ENCODE results near the gene RCAN3. TPM values are rescaled to one million over a fixed set of nuclear protein-coding genes. Genes with fewer than 3 reads are reported as not detected.
A peak's percentile ranks its signal among the peaks of the same experiment; 100 is the strongest.

The RCAN3 gene
- total RNA-seq, 1 donor from 2014 or later = 14.5 TPM

- Mint-ChIP-seq H3K9me3 (ENCODE audit: low read depth) (peaks cover 5% of the 10 kb centered on the region), H3K36me3 (ENCODE audit: low read depth) (no peaks in the 10 kb centered on the region), H3K27me3 (ENCODE audit: low read depth) (peaks cover 9% of the 10 kb centered on the region), H3K27ac (ENCODE audit: unreplicated experiment) (no peak overlapping the region), H3K4me1 (ENCODE audit: low read depth) (no peaks in the 10 kb centered on the region), H3K4me3 (ENCODE audit: unreplicated experiment) (no peak overlapping the region)
- TF ChIP-seq, protein P1, sequence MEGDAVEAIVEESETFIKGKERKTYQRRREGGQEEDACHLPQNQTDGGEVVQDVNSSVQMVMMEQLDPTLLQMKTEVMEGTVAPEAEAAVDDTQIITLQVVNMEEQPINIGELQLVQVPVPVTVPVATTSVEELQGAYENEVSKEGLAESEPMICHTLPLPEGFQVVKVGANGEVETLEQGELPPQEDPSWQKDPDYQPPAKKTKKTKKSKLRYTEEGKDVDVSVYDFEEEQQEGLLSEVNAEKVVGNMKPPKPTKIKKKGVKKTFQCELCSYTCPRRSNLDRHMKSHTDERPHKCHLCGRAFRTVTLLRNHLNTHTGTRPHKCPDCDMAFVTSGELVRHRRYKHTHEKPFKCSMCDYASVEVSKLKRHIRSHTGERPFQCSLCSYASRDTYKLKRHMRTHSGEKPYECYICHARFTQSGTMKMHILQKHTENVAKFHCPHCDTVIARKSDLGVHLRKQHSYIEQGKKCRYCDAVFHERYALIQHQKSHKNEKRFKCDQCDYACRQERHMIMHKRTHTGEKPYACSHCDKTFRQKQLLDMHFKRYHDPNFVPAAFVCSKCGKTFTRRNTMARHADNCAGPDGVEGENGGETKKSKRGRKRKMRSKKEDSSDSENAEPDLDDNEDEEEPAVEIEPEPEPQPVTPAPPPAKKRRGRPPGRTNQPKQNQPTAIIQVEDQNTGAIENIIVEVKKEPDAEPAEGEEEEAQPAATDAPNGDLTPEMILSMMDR (IDR thresholded peaks at IDR 0.05) = no peak
- DNase-seq (ENCODE audit: low spot score) = no peak
Measured at GRCh38 chr1:24584171-24584647, 81.6 kb downstream of the RCAN3 start.

DNA sequence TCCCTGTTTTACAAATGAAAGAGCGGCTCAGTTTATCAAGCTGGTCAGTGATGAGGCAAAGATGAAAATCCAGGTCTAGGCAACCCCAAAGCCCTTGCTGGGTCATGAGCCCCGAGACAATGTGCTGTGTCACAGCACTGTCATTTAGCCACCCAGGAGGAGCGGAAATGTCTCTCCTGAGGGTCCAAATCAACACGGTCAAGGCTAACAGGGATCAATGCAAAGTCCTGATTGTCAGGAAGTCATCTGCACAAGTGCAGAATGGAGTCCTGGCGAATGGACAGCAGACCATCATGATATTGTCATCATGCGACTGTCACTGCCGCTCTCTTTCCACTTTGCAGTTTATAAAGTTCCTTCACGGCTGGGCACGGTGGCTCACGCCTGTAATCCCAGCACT, 83.5 kb downstream of the RCAN3 start:
- Mint-ChIP-seq H3K27ac (ENCODE audit: unreplicated experiment) (no peak overlapping the region), H3K4me1 (ENCODE audit: low read depth) (no peaks in the 10 kb centered on the region), H3K4me3 (ENCODE audit: unreplicated experiment) (no peak overlapping the region), H3K9me3 (ENCODE audit: low read depth) (peaks cover 4% of the 10 kb centered on the region), H3K36me3 (ENCODE audit: low read depth) (no peaks in the 10 kb centered on the region), H3K27me3 (ENCODE audit: low read depth) (peaks cover 9% of the 10 kb centered on the region)
- TF ChIP-seq, protein P1 (IDR thresholded peaks at IDR 0.05) = no peak
- DNase-seq (ENCODE audit: low spot score) = no peak

- no peak overlapping the region for H3K27ac Mint-ChIP-seq (ENCODE audit: unreplicated experiment)
- H3K9me3 Mint-ChIP-seq (ENCODE audit: low read depth) = peaks cover 4% of the 10 kb centered on the region
- H3K27me3 Mint-ChIP-seq (ENCODE audit: low read depth) = peaks cover 9% of the 10 kb centered on the region
- no peak for DNase-seq (ENCODE audit: low spot score)
- no peak overlapping the region for H3K4me3 Mint-ChIP-seq (ENCODE audit: unreplicated experiment)
- TF ChIP-seq, protein P1 (IDR thresholded peaks at IDR 0.05) = peak; percentile 84
- no peaks in the 10 kb centered on the region for H3K36me3 Mint-ChIP-seq (ENCODE audit: low read depth)
- H3K4me1 Mint-ChIP-seq (ENCODE audit: low read depth) = no peaks in the 10 kb centered on the region
Measured at GRCh38 chr1:24586970-24587820, 84.6 kb downstream of the RCAN3 start.

- no peaks in the 10 kb centered on the region for H3K4me1 Mint-ChIP-seq (ENCODE audit: low read depth)
Measured at GRCh38 chr1:24588573-24588972, 85.9 kb downstream of the RCAN3 start.

GRCh38 chr1:24589200-24589599, 86.6 kb downstream of the RCAN3 start:
- H3K36me3 Mint-ChIP-seq (ENCODE audit: low read depth) = no peaks in the 10 kb centered on the region
- peaks cover 9% of the 10 kb centered on the region for H3K27me3 Mint-ChIP-seq (ENCODE audit: low read depth)
- H3K27ac Mint-ChIP-seq (ENCODE audit: unreplicated experiment) = no peak overlapping the region
- TF ChIP-seq, protein P1 (IDR thresholded peaks at IDR 0.05) = no peak
- no peak overlapping the region for H3K4me3 Mint-ChIP-seq (ENCODE audit: unreplicated experiment)
- H3K9me3 Mint-ChIP-seq (ENCODE audit: low read depth) = no peaks in the 10 kb centered on the region
- no peak for DNase-seq (ENCODE audit: low spot score)
- H3K4me1 Mint-ChIP-seq (ENCODE audit: low read depth) = no peaks in the 10 kb centered on the region

More at GRCh38 chr1:24588573-24588972, 85.9 kb downstream of the RCAN3 start:
- no peak for DNase-seq (ENCODE audit: low spot score)
- H3K36me3 Mint-ChIP-seq (ENCODE audit: low read depth) = no peaks in the 10 kb centered on the region
- no peak overlapping the region for H3K27ac Mint-ChIP-seq (ENCODE audit: unreplicated experiment)
- no peaks in the 10 kb centered on the region for H3K9me3 Mint-ChIP-seq (ENCODE audit: low read depth)
- H3K27me3 Mint-ChIP-seq (ENCODE audit: low read depth) = peaks cover 9% of the 10 kb centered on the region
- H3K4me3 Mint-ChIP-seq (ENCODE audit: unreplicated experiment) = no peak overlapping the region
- TF ChIP-seq, protein P1 (IDR thresholded peaks at IDR 0.05) = no peak

Other genes starting within 250 kb of the RCAN3 start
- 0.07 TPM in 1 of 3 replicates, not detected in the others for gene GRHL3, start 183.5 kb upstream of the RCAN3 start, total RNA-seq
- gene STPG1, start 89.1 kb upstream of the RCAN3 start, total RNA-seq = 5.0 to 6.8 TPM (median 5.8 TPM) in 3 replicates
- gene NIPAL3, start 87.0 kb upstream of the RCAN3 start, total RNA-seq = 27.1 to 35.3 TPM (median 29.3 TPM) in 3 replicates
- not detected in 3 replicates for gene NCMAP, start 53.3 kb downstream of the RCAN3 start, total RNA-seq
- 93.0 to 120 TPM (median 93.2 TPM) in 3 replicates for gene SRRM1, start 140.5 kb downstream of the RCAN3 start, total RNA-seq
- 282 to 430 TPM (median 411 TPM) in 3 replicates for gene CLIC4, start 242.6 kb downstream of the RCAN3 start, total RNA-seq